GM23338 (cell line): Measurements from ENCODE around the gene NCOA1. TPM values are rescaled to one million over a fixed set of nuclear protein-coding genes. Genes with fewer than 3 reads are reported as not detected.

ENCODE experiments used
- ATAC-seq: fragments of 200-7000 bp; cut with Tn5 transposase; 3 replicates; pipeline ENCODE4 v1.9.1; 2020
- DNase-seq: peaks from one replicate; pipeline ENCODE4 v3.0.0-alpha.2; 2015; ENCODE audit warnings: low spot score
- H2AFZ ChIP-seq: fragments of 200-600 bp; sonication (generic); 2 replicates; pipeline ENCODE4 v1.8.0; 2016; ENCODE audit warnings: antibody characterized with exemption, mild to moderate bottlenecking, moderate library complexity
- H3F3A ChIP-seq: fragments of 200-600 bp; sonication (generic); replicated peaks from 2 replicates; pipeline ENCODE4 v1.8.0; 2017; ENCODE audit warnings: antibody characterized with exemption, mixed run types, low read depth
- H3K27ac ChIP-seq: fragments of 200-600 bp; sonication (generic); 2 replicates; pipeline ENCODE4 v1.6.1; 2016; ENCODE audit warnings: low read depth
- H3K27me3 ChIP-seq: fragments of 200-600 bp; sonication (generic); 2 replicates; pipeline ENCODE4 v1.8.0; 2016; ENCODE audit warnings: mild to moderate bottlenecking, mixed run types, moderate library complexity; ENCODE audit not compliant: insufficient read depth
- H3K36me3 ChIP-seq: fragments of 200-600 bp; sonication (generic); 2 replicates; pipeline ENCODE4 v1.8.0; 2016; ENCODE audit warnings: mild to moderate bottlenecking; ENCODE audit not compliant: insufficient read depth
- H3K4me1 ChIP-seq: fragments of 200-600 bp; sonication (generic); 2 replicates; pipeline ENCODE4 v1.8.0; 2016; ENCODE audit warnings: mild to moderate bottlenecking, moderate library complexity; ENCODE audit not compliant: insufficient read depth
- H3K4me2 ChIP-seq: fragments of 200-600 bp; sonication (generic); 2 replicates; pipeline ENCODE4 v1.7.1; 2017; ENCODE audit warnings: mixed run types
- H3K4me3 ChIP-seq: fragments of 200-600 bp; sonication (generic); 2 replicates; pipeline ENCODE4 v1.6.1; 2016; ENCODE audit warnings: mixed run types
- H3K79me2 ChIP-seq: fragments of 200-600 bp; sonication (generic); replicated peaks from 2 replicates; pipeline ENCODE4 v1.8.0; 2017; ENCODE audit warnings: mild to moderate bottlenecking; ENCODE audit not compliant: insufficient read depth
- H3K9me2 ChIP-seq: fragments of 200-600 bp; sonication (generic); 2 replicates; pipeline ENCODE4 v1.8.0; 2017; ENCODE audit not compliant: insufficient read depth
- H4K20me1 ChIP-seq: fragments of 200-600 bp; sonication (generic); replicated peaks from 2 replicates; pipeline ENCODE4 v1.8.0; 2017; ENCODE audit warnings: mild to moderate bottlenecking; ENCODE audit not compliant: insufficient read depth
- H3K27ac Mint-ChIP-seq: 2 replicates; pipeline ENCODE4 v1.8.0; 2020; ENCODE audit warnings: inconsistent platforms, mild to moderate bottlenecking, moderate library complexity, mixed read lengths
- H3K27me3 Mint-ChIP-seq: 3 replicates; pipeline ENCODE4 v1.8.0; 2022; ENCODE audit warnings: low read depth, mild to moderate bottlenecking, moderate library complexity, mixed read lengths, inconsistent platforms; ENCODE audit not compliant: insufficient read depth, poor library complexity
- H3K36me3 Mint-ChIP-seq: 3 replicates; pipeline ENCODE4 v1.8.0; 2021; ENCODE audit warnings: low read depth, mild to moderate bottlenecking, inconsistent platforms, moderate library complexity, mixed read lengths
- H3K4me1 Mint-ChIP-seq: 3 replicates; pipeline ENCODE4 v1.8.0; 2020; ENCODE audit warnings: mild to moderate bottlenecking, inconsistent platforms, mixed read lengths
- H3K4me3 Mint-ChIP-seq: 3 replicates; pipeline ENCODE4 v1.8.0; 2021; ENCODE audit warnings: moderate library complexity, mild to moderate bottlenecking, inconsistent platforms, mixed read lengths
- H3K9me3 Mint-ChIP-seq: 3 replicates; pipeline ENCODE4 v1.8.0; 2020; ENCODE audit warnings: moderate library complexity, mild to moderate bottlenecking, inconsistent platforms, mixed read lengths
- ETS1 ChIP-seq: IDR thresholded peaks from 2 replicates; pipeline ENCODE4 v1.6.1; 2016; ENCODE audit warnings: antibody characterized with exemption
- EZH2 ChIP-seq: fragments of 200-600 bp; sonication (generic); IDR thresholded peaks from one replicate; pipeline ENCODE4 v1.8.0; 2017; ENCODE audit warnings: antibody characterized with exemption, mild to moderate bottlenecking, low read depth; ENCODE audit not compliant: unreplicated experiment
- EZH2phosphoT487 ChIP-seq: fragments of 200-600 bp; sonication (generic); IDR thresholded peaks from one replicate; pipeline ENCODE4 v1.8.1; 2018; ENCODE audit warnings: antibody characterized with exemption; ENCODE audit not compliant: unreplicated experiment
- JUNB ChIP-seq: IDR thresholded peaks from one replicate; pipeline ENCODE4 v1.6.1; 2016; ENCODE audit warnings: antibody characterized with exemption; ENCODE audit not compliant: unreplicated experiment
- POLR2AphosphoS5 ChIP-seq: IDR thresholded peaks from 2 replicates; pipeline ENCODE4 v1.6.1; 2016; ENCODE audit warnings: antibody characterized with exemption, low read depth
- STAT1 ChIP-seq: IDR thresholded peaks from one replicate; pipeline ENCODE4 v1.6.1; 2016; ENCODE audit warnings: antibody characterized with exemption; ENCODE audit not compliant: unreplicated experiment
- ZNF114 ChIP-seq: fragments of 250-450 bp; sonication (Bioruptor Pico); IDR thresholded peaks from 2 replicates; pipeline ENCODE4 v1.5.0; 2020; ENCODE audit warnings: mild to moderate bottlenecking, moderate library complexity
- ZNF331 ChIP-seq: fragments of 250-450 bp; sonication (Bioruptor Pico); IDR thresholded peaks from 2 replicates; pipeline ENCODE4 v1.5.0; 2020; ENCODE audit warnings: low read depth, mild to moderate bottlenecking, moderate library complexity
- ZNF462 ChIP-seq: fragments of 250-450 bp; sonication (Bioruptor Pico); IDR thresholded peaks from 2 replicates; pipeline ENCODE4 v1.5.0; 2020; ENCODE audit warnings: mild to moderate bottlenecking, moderate library complexity
- polyA plus RNA-seq: library from polyadenylated mRNA; unstranded; fragments of >200 nt; fragmentation: Nextera tagmentation; extraction: Ambion mirVana; gene quantifications from 2 replicates; pipeline ENCODE4 v1.2.1, GENCODE V29; 2016
- total RNA-seq: library from RNA; depleted of rRNA; stranded (reverse); fragments of >200 nt; shearing (Covaris generic); gene quantifications from 2 replicates; pipeline ENCODE4 v1.2.3, GENCODE V29; 2014

NCOA1 gene
- total and polyA plus RNA-seq, 2 experiments from 2014 or later: 7.1 to 15.1 TPM

GRCh38 chr2:24766609-24767008, 275.6 kb downstream of the NCOA1 start (continued):
- TF ChIP-seq ZNF331: no peak
- no peak for TF ChIP-seq STAT1
- TF ChIP-seq EZH2phosphoT487: no peak
- no peak for TF ChIP-seq JUNB

GRCh38 chr2:24768013-24768412, 277.0 kb downstream of the NCOA1 start:
- no peaks in the 10 kb centered on the region for H3K27me3 ChIP-seq
- H2AFZ ChIP-seq: no peak overlapping the region
- Mint-ChIP-seq H3K4me1 (peaks cover 3% of the 10 kb centered on the region; the same call in 2 of the 3 replicates), H3K27ac (no peak overlapping the region), H3K36me3 (peaks cover 3% of the 10 kb centered on the region; the same call in 1 of the 3 replicates), H3K4me3 (no peak overlapping the region), H3K9me3 (peaks cover 2% of the 10 kb centered on the region; the same call in 1 of the 3 replicates), H3K27me3 (peaks cover 5% of the 10 kb centered on the region)
- no peak for TF ChIP-seq ETS1
- no peaks in the 10 kb centered on the region for H4K20me1 ChIP-seq
- H3K36me3 ChIP-seq: no peaks in the 10 kb centered on the region
- no peaks in the 10 kb centered on the region for H3K79me2 ChIP-seq
- no peak for DNase-seq
- H3K27ac ChIP-seq: no peak overlapping the region
- no peak overlapping the region for H3K4me3 ChIP-seq
- no peak overlapping the region for H3K4me2 ChIP-seq
- ATAC-seq: no peak
- no peaks in the 10 kb centered on the region for H3F3A ChIP-seq
- H3K9me2 ChIP-seq: peaks cover 7% of the 10 kb centered on the region; the same call in 1 of the 2 replicates
- no peaks in the 10 kb centered on the region for H3K4me1 ChIP-seq

- Histone ChIP-seq H4K20me1 (no peaks in the 10 kb centered on the region), H3K4me1 (no peaks in the 10 kb centered on the region), H3K9me2 (peaks cover 7% of the 10 kb centered on the region; the same call in 1 of the 2 replicates), H3K27me3 (no peaks in the 10 kb centered on the region), H3K36me3 (no peaks in the 10 kb centered on the region), H3K79me2 (no peaks in the 10 kb centered on the region), H3K4me2 (no peak overlapping the region), H3F3A (no peaks in the 10 kb centered on the region), H3K4me3 (no peak overlapping the region), H3K27ac (no peak overlapping the region), H2AFZ (no peak overlapping the region)
- peak; percentile 44 for DNase-seq
- Mint-ChIP-seq H3K27ac (no peak overlapping the region), H3K9me3 (peaks cover 2% of the 10 kb centered on the region; the same call in 1 of the 3 replicates), H3K4me3 (no peak overlapping the region), H3K27me3 (peaks cover 3% of the 10 kb centered on the region), H3K36me3 (peaks cover 3% of the 10 kb centered on the region; the same call in 1 of the 3 replicates), H3K4me1 (peaks cover 6% of the 10 kb centered on the region)
- peak; percentile 45; the same call in 2 of the 3 replicates for ATAC-seq
- no peak for TF ChIP-seq ZNF462 (CRISPR knock-in tag)
- TF ChIP-seq EZH2: no peak
- no peak for TF ChIP-seq JUNB
- no peak for TF ChIP-seq POLR2AphosphoS5
- TF ChIP-seq ZNF114 (CRISPR knock-in tag): no peak
- TF ChIP-seq ETS1: no peak
- no peak for TF ChIP-seq ZNF331
Observed at GRCh38 chr2:24768601-24769000, 277.5 kb downstream of the NCOA1 start.
